GM12801 (cell line): Measurements from ENCODE around the gene FKBP11.

ENCODE experiments used
- TF ChIP-seq, protein P1 (sequence below): IDR thresholded peaks from one replicate; pipeline ENCODE4 v1.5.1; 2011; ENCODE audit warnings: control low read depth; ENCODE audit not compliant: insufficient read length; ENCODE audit errors: extremely low read depth

FKBP11 gene

DNA sequence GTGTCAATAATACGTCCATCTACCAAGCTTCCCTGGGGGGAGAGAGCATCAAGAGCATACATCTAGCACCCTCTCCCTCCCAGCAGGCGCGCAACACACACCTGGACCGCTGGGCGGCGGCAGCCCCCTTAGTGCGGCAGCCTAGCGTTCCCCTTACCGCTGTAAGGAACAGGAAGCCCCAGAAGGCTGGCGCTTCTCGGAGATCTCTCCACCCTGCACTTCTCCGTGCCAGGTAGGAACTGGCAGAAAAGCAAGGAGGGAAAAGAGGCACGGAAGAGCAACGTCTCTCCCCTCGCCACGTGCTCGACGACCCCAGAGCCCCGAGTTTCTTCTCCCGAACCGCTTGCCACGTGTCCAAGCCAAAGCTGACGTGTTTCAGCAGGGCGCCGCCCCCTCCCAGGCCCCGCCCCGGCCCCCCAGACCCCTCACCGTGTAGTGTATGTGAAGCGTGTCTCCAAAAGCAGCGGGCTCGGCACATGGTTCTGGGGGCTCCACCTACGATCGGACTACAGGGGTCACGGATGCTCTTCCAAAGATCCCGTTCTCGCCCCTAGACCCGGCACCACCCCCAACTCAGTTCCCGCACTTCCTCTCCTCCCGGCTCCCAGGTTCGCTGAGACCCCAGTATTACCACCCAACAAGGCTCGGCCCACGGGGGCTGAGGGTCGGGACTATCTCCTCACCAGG is 532 bp downstream of the FKBP11 start:
- TF ChIP-seq, protein P1, sequence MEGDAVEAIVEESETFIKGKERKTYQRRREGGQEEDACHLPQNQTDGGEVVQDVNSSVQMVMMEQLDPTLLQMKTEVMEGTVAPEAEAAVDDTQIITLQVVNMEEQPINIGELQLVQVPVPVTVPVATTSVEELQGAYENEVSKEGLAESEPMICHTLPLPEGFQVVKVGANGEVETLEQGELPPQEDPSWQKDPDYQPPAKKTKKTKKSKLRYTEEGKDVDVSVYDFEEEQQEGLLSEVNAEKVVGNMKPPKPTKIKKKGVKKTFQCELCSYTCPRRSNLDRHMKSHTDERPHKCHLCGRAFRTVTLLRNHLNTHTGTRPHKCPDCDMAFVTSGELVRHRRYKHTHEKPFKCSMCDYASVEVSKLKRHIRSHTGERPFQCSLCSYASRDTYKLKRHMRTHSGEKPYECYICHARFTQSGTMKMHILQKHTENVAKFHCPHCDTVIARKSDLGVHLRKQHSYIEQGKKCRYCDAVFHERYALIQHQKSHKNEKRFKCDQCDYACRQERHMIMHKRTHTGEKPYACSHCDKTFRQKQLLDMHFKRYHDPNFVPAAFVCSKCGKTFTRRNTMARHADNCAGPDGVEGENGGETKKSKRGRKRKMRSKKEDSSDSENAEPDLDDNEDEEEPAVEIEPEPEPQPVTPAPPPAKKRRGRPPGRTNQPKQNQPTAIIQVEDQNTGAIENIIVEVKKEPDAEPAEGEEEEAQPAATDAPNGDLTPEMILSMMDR, result no peak

DNA sequence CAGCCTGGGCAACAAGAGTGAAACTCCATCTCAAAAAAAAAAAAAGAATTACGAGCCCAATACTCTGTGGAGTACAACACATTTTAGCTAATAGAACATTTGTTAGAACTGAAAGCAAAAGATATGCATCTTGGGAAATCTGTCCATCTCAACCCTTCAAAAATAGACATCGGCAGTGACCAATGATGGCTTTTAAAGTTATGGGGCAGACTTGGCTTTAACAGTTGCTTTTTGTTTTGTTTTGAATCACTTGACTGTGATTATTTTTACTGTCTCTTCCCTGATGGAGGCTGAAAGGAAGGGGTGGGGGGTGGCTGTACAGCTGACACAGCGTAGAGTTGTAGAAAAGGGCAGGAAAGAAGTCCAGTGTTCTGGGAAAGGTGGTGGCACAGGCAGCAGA is 2.2 kb downstream of the FKBP11 start:
- TF ChIP-seq, protein P1, result no peak

DNA sequence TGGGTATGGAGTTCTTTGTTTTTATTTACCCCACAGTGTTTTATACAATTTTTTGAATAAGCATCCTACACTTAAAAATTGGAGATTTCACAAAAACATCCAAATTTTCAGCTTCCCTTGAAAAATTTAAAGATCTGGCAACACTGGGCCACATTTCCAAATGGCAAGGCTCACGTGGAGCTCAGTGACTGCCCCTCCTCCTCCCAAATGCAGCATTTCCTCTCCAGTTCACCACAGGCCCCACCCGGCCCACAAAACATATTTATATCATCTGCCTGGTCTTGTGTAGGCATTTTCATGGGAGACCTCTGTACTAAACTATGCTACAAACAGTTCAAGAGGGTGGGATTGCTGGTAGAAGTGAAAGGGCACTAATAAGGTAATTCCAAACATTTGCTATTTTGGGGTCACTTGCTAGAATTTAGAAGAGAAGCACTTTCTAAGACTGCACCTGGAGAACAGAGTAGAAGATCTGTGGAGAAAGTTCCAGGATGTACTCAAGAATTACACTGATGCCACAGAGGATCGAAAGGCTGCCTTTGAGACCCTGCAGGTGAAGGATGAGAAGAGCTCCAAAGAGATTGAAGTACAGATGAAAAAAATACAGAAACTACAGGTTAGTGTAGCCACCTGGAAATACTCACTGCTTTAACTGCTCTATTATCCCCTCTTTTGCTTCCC is 7.3 kb downstream of the FKBP11 start:
- TF ChIP-seq, protein P1, result no peak

DNA sequence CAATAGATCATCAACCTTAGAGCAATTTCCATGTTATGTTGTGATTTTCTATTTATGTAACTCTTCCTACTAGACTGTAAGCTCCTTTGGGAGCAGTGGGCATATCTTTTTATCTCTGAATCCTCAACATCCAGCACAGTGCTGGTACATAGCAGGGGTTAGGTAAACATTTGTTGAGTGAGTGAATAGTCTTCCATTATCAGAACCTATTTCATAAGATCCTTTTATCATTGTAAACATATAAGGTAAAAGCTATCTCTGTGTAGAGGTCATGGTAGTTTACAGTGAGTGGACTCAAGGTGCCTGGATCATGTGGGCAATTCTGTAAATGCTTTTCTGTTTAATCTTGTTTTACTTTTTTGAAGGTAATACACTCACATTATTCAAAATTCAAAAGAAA is 15.1 kb downstream of the FKBP11 start:
- TF ChIP-seq, protein P1, result no peak

DNA sequence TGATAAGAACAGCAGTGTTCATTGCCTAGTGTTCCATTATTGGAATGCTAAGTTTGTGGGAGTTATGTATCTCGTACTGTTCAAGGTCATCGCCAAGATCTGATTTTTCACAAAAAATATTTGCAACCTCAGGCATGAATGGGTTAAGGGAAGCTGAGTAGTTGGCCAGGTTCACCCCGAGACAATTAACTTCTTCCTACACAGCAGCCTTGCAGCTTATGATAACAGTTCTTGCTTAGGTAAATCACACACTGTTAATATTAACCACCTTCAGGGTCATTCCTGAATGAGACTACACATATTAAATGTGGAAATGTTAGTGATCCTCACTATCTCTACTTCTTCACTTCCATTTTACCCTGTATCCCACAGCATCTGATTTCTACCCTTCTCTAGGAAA is 18.0 kb downstream of the FKBP11 start:
- TF ChIP-seq, protein P1, result no peak

DNA sequence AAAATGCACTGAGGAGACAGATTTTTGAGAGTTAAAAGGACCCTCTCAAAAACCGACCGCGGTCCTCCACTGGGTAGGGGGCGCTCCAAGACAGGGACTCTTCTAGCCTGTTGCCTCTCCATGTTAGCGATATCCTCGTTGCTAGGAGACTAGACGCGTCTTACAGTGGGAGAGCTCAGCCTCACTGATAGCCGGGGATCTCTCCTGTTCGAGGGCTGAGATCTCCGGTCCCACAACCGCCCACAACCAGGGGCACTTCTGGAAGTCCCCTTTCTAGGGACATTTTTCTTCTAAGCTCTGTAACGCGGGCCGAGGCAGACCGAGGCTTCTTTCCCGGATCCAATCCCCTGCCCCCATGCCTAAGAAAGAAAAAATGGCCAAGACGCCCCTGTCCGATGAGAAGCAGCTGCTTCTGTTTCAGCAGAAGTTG is 21.3 kb downstream of the FKBP11 start:
- TF ChIP-seq, protein P1, result no peak

DNA sequence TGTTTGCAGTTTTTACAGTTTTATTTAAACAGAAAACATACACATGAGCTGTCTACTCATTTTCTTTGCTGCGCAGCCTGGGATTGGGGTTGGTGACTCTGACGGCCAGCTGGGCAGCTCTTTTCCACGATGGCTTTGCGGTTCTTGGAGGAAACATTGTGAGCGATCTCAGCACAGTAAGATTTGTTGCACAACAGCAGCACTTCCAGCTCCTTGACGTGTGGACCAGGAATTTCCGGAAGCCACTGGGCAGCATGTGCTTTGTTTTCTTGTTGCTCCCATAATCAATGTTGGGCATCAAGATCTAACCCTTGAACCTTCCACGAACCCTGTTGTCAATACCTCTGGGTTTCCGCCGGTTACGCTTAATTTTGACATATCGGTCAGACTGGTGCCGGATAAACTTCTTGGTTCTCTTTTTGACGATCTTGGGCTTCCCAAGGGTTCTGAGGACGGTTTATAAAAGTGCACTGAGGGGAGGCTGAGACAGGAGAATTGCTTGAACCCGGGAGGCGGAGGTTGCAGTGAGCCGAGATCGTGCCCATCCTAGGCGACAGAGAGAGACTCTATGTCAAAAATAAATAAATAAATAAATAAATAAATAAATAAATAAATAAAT is 21.8 kb downstream of the FKBP11 start:
- TF ChIP-seq, protein P1, result no peak
